IMR-90 (cell line): ENCODE results near the gene KBTBD13. TPM values are rescaled to one million over a fixed set of nuclear protein-coding genes. Genes with fewer than 3 reads are reported as not detected.

Experiments used
- ATAC-seq: fragments of 200-7000 bp; cut with Tn5 transposase; 2 replicates; pipeline ENCODE4 v1.9.1; 2020; ENCODE audit warnings: low read depth, mild to moderate bottlenecking, moderate library complexity
- BruUV-seq: library from RNA; stranded (reverse); fragments of 400-500 nt; replicated peaks from 2 replicates; lab custom pipeline; 2021; lab: Mats Ljungman, UMichigan
- CTCF ChIA-PET: fragments of 300-600 bp; formaldehyde crosslinking; extraction: SDS; loops from one replicate; lab custom pipeline; 2021; ENCODE audit warnings: antibody characterized with exemption; lab: Yijun Ruan, JAX
- POLR2A ChIA-PET: fragments of 300-600 bp; sonication (Branson Sonifier 250); formaldehyde crosslinking; loops from one replicate; lab custom pipeline; 2022; ENCODE audit warnings: antibody characterized with exemption; ENCODE audit not compliant: unreplicated experiment; lab: Charles Lee
- DNase-seq: peaks from one replicate; pipeline ENCODE4 v3.0.0; 2013
- H2AFZ ChIP-seq: replicated peaks from 2 replicates; pipeline ENCODE3; 2013; ENCODE audit warnings: low read length, mild to moderate bottlenecking; ENCODE audit not compliant: poor library complexity
- H2AK5ac ChIP-seq: 2 replicates; pipeline ENCODE4 v1.6.1; 2013; ENCODE audit warnings: low read depth, low read length, inconsistent platforms
- H2AK9ac ChIP-seq: replicated peaks from 2 replicates; pipeline ENCODE3; 2013; ENCODE audit warnings: mild to moderate bottlenecking, low read depth, low read length, moderate library complexity; ENCODE audit not compliant: poor library complexity
- H2BK120ac ChIP-seq: 2 replicates; pipeline ENCODE4 v1.6.1; 2013; ENCODE audit warnings: low read depth, low read length, inconsistent platforms
- H2BK15ac ChIP-seq: 3 replicates; pipeline ENCODE4 v1.6.1; 2013; ENCODE audit warnings: low read depth, low read length, inconsistent platforms
- H2BK20ac ChIP-seq: 2 replicates; pipeline ENCODE4 v1.6.1; 2013; ENCODE audit warnings: low read depth, mild to moderate bottlenecking, inconsistent platforms, low read length, moderate library complexity
- H2BK5ac ChIP-seq: 2 replicates; pipeline ENCODE4 v1.6.1; 2013; ENCODE audit warnings: mild to moderate bottlenecking, low read depth, low read length, inconsistent platforms; ENCODE audit not compliant: poor library complexity, severe bottlenecking
- H3K14ac ChIP-seq: replicated peaks from 2 replicates; pipeline ENCODE4 v1.6.1; 2013; ENCODE audit warnings: low read depth, low read length, inconsistent platforms
- H3K18ac ChIP-seq: 2 replicates; pipeline ENCODE4 v1.6.1; 2013; ENCODE audit warnings: low read depth, low read length, control low read depth
- H3K23ac ChIP-seq: 2 replicates; pipeline ENCODE4 v1.6.1; 2013; ENCODE audit warnings: low read depth, low read length, inconsistent platforms
- H3K27ac ChIP-seq: 2 replicates; pipeline ENCODE4 v1.5.1; 2013; ENCODE audit warnings: mild to moderate bottlenecking, control low read depth, low read length; ENCODE audit not compliant: insufficient read depth
- H3K27me3 ChIP-seq: 2 replicates; pipeline ENCODE4 v1.6.1; 2013; ENCODE audit warnings: low read length; ENCODE audit not compliant: control insufficient read depth, insufficient read depth
- H3K36me3 ChIP-seq: 2 replicates; pipeline ENCODE4 v1.6.1; 2013; ENCODE audit warnings: low read length, mixed read lengths; ENCODE audit not compliant: control insufficient read depth, insufficient read depth
- H3K4ac ChIP-seq: 2 replicates; pipeline ENCODE4 v1.6.1; 2013; ENCODE audit warnings: low read depth, low read length, inconsistent platforms
- H3K4me1 ChIP-seq: 2 replicates; pipeline ENCODE4 v1.6.1; 2013; ENCODE audit warnings: low read length, mixed read lengths; ENCODE audit not compliant: control insufficient read depth, insufficient read depth
- H3K4me2 ChIP-seq: 2 replicates; pipeline ENCODE4 v1.6.1; 2013; ENCODE audit warnings: low read depth, mild to moderate bottlenecking, control low read depth, low read length, moderate library complexity
- H3K4me3 ChIP-seq: 2 replicates; pipeline ENCODE4 v1.5.1; 2013; ENCODE audit warnings: low read depth, mild to moderate bottlenecking, control low read depth, low read length, moderate library complexity; ENCODE audit not compliant: insufficient read depth
- H3K56ac ChIP-seq: 2 replicates; pipeline ENCODE4 v1.6.1; 2013; ENCODE audit warnings: low read length, inconsistent platforms; ENCODE audit not compliant: insufficient read depth; ENCODE audit errors: extremely low read depth
- H3K79me1 ChIP-seq, 2 experiments: 2 replicates each; pipeline ENCODE4 v1.6.1; 2013; ENCODE audit warnings: low read length in 2 of 2, inconsistent platforms in 1 of 2, low read depth in 1 of 2
- H3K9ac ChIP-seq: 2 replicates; pipeline ENCODE4 v1.6.1; 2013; ENCODE audit warnings: low read depth, low read length, control low read depth
- H3K9me1 ChIP-seq: 2 replicates; pipeline ENCODE4 v1.6.1; 2013; ENCODE audit warnings: low read length, inconsistent platforms; ENCODE audit not compliant: insufficient read depth
- H3K9me3 ChIP-seq: 2 replicates; pipeline ENCODE4 v1.6.1; 2013; ENCODE audit warnings: low read length; ENCODE audit not compliant: control insufficient read depth, insufficient read depth
- H4K20me1 ChIP-seq: 2 replicates; pipeline ENCODE4 v1.6.1; 2013; ENCODE audit warnings: low read length, inconsistent platforms; ENCODE audit not compliant: insufficient read depth
- H4K5ac ChIP-seq: 2 replicates; pipeline ENCODE4 v1.6.1; 2013; ENCODE audit warnings: mild to moderate bottlenecking, low read depth, low read length, control low read depth
- H4K8ac ChIP-seq, 2 experiments: 2 replicates each; pipeline ENCODE4 v1.6.1; 2013; ENCODE audit warnings: low read depth in 2 of 2, low read length in 2 of 2, control low read depth in 1 of 2, inconsistent platforms in 1 of 2
- H4K91ac ChIP-seq: 2 replicates; pipeline ENCODE4 v1.6.1; 2013; ENCODE audit warnings: low read depth, low read length, inconsistent platforms; ENCODE audit not compliant: insufficient read depth
- CEBPB ChIP-seq: IDR thresholded peaks from 2 replicates; pipeline ENCODE4 v1.6.1; 2012; ENCODE audit warnings: low read depth, low read length, improper control_type of control experiment
- CHD1 ChIP-seq: IDR thresholded peaks from 2 replicates; pipeline ENCODE4 v1.6.1; 2012; ENCODE audit warnings: low read depth, low read length, improper control_type of control experiment
- FOS ChIP-seq: fragments of 150-350 bp; IDR thresholded peaks from 2 replicates; pipeline ENCODE4 v1.6.1; 2016; ENCODE audit warnings: low read depth, low read length
- MAFK ChIP-seq: IDR thresholded peaks from 2 replicates; pipeline ENCODE4 v1.6.1; 2012; ENCODE audit warnings: low read depth, low read length, improper control_type of control experiment
- MAZ ChIP-seq: IDR thresholded peaks from 2 replicates; pipeline ENCODE4 v1.6.1; 2012; ENCODE audit warnings: low read depth, mild to moderate bottlenecking, low read length, improper control_type of control experiment, moderate library complexity, borderline replicate concordance
- MXI1 ChIP-seq: IDR thresholded peaks from 2 replicates; pipeline ENCODE4 v1.6.1; 2012; ENCODE audit warnings: low read depth, mild to moderate bottlenecking, low read length, moderate library complexity, borderline replicate concordance
- NFE2L2 ChIP-seq: fragments of 150-350 bp; IDR thresholded peaks from 2 replicates; pipeline ENCODE4 v1.6.1; 2016; ENCODE audit warnings: low read depth, mild to moderate bottlenecking, low read length
- POLR2A ChIP-seq: IDR thresholded peaks from 2 replicates; pipeline ENCODE4 v1.6.1; 2012; ENCODE audit warnings: mild to moderate bottlenecking, low read depth, low read length
- RAD21 ChIP-seq: IDR thresholded peaks from 2 replicates; pipeline ENCODE4 v1.6.1; 2012; ENCODE audit warnings: low read length, improper control_type of control experiment
- RCOR1 ChIP-seq: IDR thresholded peaks from 2 replicates; pipeline ENCODE4 v1.6.1; 2012; ENCODE audit warnings: mild to moderate bottlenecking, low read length, improper control_type of control experiment; ENCODE audit not compliant: insufficient replicate concordance
- RFX5 ChIP-seq: IDR thresholded peaks from 2 replicates; pipeline ENCODE4 v1.8.0; 2012; ENCODE audit warnings: low read depth, mild to moderate bottlenecking, low read length, moderate library complexity
- SMC3 ChIP-seq: fragments of 150-350 bp; IDR thresholded peaks from 2 replicates; pipeline ENCODE4 v1.6.1; 2016; ENCODE audit warnings: low read depth, mild to moderate bottlenecking, antibody characterized with exemption, low read length, moderate library complexity
- USF2 ChIP-seq: fragments of 150-350 bp; IDR thresholded peaks from 2 replicates; pipeline ENCODE4 v1.6.1; 2017; ENCODE audit warnings: mild to moderate bottlenecking, antibody characterized with exemption, low read length, low read depth
- WGBS, 2 experiments: methylation state at CpG; one replicate each; pipeline versions ENCODE4 v1.1.5 to v1.1.7; 2013; ENCODE audit warnings: missing lambda C conversion rate in 2 of 2; ENCODE audit not compliant: insufficient read length in 1 of 2; ENCODE audit errors: extremely low coverage in 2 of 2; 5-methylcytosine and 5-hydroxymethylcytosine counted together
- dilution Hi-C: fragments of 300-500 bp; cut with HindIII; formaldehyde crosslinking; loops from one replicate; pipeline ENCODE4 v1.14.3; 2018; ENCODE audit warnings: low sequenced_read_pairs; ENCODE audit not compliant: unreplicated experiment
- in situ Hi-C: fragments of 300-500 bp; cut with MboI; formaldehyde crosslinking; loops from 3 replicates; pipeline ENCODE4 v1.14.3; 2019; ENCODE audit warnings: low sequenced_read_pairs, inconsistent platforms, mixed read lengths
- intact Hi-C: fragments of 100-400 bp; cut with micrococcal nuclease; formaldehyde crosslinking; loops from 2 replicates; pipeline ENCODE4 v1.10.0; 2022
- polyA plus RNA-seq, 3 experiments: library from polyadenylated mRNA; depleted of rRNA; stranded (reverse); fragments of >200 nt; gene quantifications; 2 replicates each; pipeline ENCODE4 v1.2.3, GENCODE V29; 2012; ENCODE audit warnings: low replicate concordance in 1 of 3
- total RNA-seq: library from RNA; depleted of rRNA; stranded (reverse); fragments of >200 nt; gene quantifications from 2 replicates; pipeline ENCODE4 v1.2.3, GENCODE V29; 2012
- TF ChIP-seq, protein P1 (sequence below): conservative IDR thresholded peaks from 2 replicates; pipeline ENCODE4 v1.5.1; 2012; ENCODE audit warnings: mild to moderate bottlenecking, low read depth, low read length, improper control_type of control experiment
- TF ChIP-seq, protein P2 (sequence below): fragments of 150-350 bp; IDR thresholded peaks from 2 replicates; pipeline ENCODE4 v1.6.1; 2016; ENCODE audit warnings: low read depth, mild to moderate bottlenecking, low read length, moderate library complexity, borderline replicate concordance

Gene KBTBD13
- total and polyA plus RNA-seq, 2 of the 4 experiments (the other 2 are of a cell fraction) = not detected

DNA sequence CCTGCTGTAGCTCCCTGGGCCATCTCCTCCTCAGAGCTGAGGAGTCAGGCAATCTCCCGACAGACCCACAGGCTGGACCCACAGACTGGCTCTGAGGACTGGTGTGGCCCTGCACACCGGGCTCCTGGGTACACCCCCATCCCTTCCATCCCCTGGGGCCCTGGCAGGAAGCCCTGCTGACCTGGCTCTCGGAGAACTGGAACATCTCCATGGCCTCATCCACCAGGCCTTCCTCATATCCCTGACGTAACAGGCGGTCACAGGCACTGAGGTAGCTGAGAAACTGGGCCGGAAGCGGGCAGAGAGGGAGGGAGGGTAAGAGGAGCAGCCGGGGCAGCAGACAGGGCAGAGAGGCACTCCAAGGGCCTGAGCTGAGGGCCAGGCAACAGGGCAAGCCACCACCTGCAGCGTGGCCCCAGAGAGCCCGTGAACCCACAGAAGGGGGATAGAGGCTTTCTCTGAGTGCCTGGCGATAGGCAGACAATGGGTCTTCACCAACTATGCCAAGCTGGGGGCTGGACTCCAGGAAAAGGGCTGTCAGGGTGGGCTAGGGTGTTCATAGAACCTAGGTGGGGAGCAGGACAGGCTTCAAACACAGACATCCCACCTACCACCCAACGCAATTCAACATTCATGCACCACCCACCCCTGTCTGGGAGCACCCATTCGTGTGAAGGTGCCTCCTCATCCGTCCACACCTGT, 17.9 kb downstream of the KBTBD13 start:
- Histone ChIP-seq H3K4ac (no peak overlapping the region), H3K18ac (no peak overlapping the region), H2AK9ac (no peak overlapping the region), H2BK15ac (no peak overlapping the region), H4K8ac (no peak overlapping the region), H3K23ac (no peak overlapping the region), H4K20me1 (no peaks in the 10 kb centered on the region; the same call in 1 of the 2 replicates), H2BK20ac (no peak overlapping the region), H3K36me3 (peaks cover 19% of the 10 kb centered on the region), H2AK5ac (no peak overlapping the region), H3K9ac (no peak overlapping the region), H3K27ac (no peak overlapping the region), H2BK5ac (no peak overlapping the region), H2AFZ (no peak overlapping the region), H4K91ac (no peak overlapping the region), H3K79me1 (no peaks in the 10 kb centered on the region), H3K9me1 (no peaks in the 10 kb centered on the region), H4K5ac (no peak overlapping the region), H3K9me3 (no peaks in the 10 kb centered on the region), H2BK120ac (no peak overlapping the region), H3K27me3 (no peaks in the 10 kb centered on the region), H3K4me1 (peaks cover 12% of the 10 kb centered on the region), H3K4me3 (no peak overlapping the region), H3K14ac (no peak overlapping the region), H3K4me2 (no peak overlapping the region), H3K56ac (no peak overlapping the region)
- dilution Hi-C loops (no loop called here), intact Hi-C loops (no loop called here), in situ Hi-C loops (no loop called here)
- BruUV-seq = no TSS peak
- WGBS, 2 experiments = 100% methylated on average over 3 of the region's 14 CpGs; no CpG with 5 or more reads in 1 of the 2 experiments
- TF ChIP-seq RCOR1 (no peak), SMC3 (no peak), CEBPB (no peak), MAZ (no peak), USF2 (no peak), MXI1 (no peak), MAFK (no peak), RAD21 (no peak), NFE2L2 (no peak), RFX5 (no peak), POLR2A (no peak), FOS (no peak), CHD1 (no peak)
- TF ChIP-seq, protein P1, sequence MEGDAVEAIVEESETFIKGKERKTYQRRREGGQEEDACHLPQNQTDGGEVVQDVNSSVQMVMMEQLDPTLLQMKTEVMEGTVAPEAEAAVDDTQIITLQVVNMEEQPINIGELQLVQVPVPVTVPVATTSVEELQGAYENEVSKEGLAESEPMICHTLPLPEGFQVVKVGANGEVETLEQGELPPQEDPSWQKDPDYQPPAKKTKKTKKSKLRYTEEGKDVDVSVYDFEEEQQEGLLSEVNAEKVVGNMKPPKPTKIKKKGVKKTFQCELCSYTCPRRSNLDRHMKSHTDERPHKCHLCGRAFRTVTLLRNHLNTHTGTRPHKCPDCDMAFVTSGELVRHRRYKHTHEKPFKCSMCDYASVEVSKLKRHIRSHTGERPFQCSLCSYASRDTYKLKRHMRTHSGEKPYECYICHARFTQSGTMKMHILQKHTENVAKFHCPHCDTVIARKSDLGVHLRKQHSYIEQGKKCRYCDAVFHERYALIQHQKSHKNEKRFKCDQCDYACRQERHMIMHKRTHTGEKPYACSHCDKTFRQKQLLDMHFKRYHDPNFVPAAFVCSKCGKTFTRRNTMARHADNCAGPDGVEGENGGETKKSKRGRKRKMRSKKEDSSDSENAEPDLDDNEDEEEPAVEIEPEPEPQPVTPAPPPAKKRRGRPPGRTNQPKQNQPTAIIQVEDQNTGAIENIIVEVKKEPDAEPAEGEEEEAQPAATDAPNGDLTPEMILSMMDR = no peak
- TF ChIP-seq, protein P2, sequence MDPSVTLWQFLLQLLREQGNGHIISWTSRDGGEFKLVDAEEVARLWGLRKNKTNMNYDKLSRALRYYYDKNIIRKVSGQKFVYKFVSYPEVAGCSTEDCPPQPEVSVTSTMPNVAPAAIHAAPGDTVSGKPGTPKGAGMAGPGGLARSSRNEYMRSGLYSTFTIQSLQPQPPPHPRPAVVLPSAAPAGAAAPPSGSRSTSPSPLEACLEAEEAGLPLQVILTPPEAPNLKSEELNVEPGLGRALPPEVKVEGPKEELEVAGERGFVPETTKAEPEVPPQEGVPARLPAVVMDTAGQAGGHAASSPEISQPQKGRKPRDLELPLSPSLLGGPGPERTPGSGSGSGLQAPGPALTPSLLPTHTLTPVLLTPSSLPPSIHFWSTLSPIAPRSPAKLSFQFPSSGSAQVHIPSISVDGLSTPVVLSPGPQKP = no peak
- DNase-seq (no peak), ATAC-seq (no peak)
- ChIA-PET POLR2A (no interaction called here), CTCF (interaction anchor here (0.7 kb wide), 1 partner anchor 74 kb away, joined by 3 read pairs; no protein-coding TSS in a partner anchor)
